Measurements from ENCODE around the gene CCDC141.

Gene CCDC141

GRCh38 chr2:178870703-178871102 is 179.2 kb downstream of the CCDC141 start:
- DNase-seq (ENCODE audit: low read depth): no peak

GRCh38 chr2:178865999-178866398 is 183.9 kb downstream of the CCDC141 start:
- no peak for DNase-seq (ENCODE audit: low read depth)

- DNase-seq (ENCODE audit: low read depth): no peak
Measured at GRCh38 chr2:178865146-178865936, 184.6 kb downstream of the CCDC141 start.

GRCh38 chr2:178863856-178864620 is 185.9 kb downstream of the CCDC141 start:
- no peak for DNase-seq (ENCODE audit: low read depth)

- no peak for DNase-seq (ENCODE audit: low read depth)
Measured at GRCh38 chr2:178863130-178863855, 186.6 kb downstream of the CCDC141 start.

GRCh38 chr2:178860551-178860950 is 189.4 kb downstream of the CCDC141 start:
- DNase-seq (ENCODE audit: low read depth): no peak

- DNase-seq (ENCODE audit: low read depth): no peak
Measured at GRCh38 chr2:178859730-178860129, 190.2 kb downstream of the CCDC141 start.

GRCh38 chr2:178858896-178859625 is 190.9 kb downstream of the CCDC141 start:
- no peak for DNase-seq (ENCODE audit: low read depth)

GRCh38 chr2:178855151-178855550 is 194.8 kb downstream of the CCDC141 start:
- no peak for DNase-seq (ENCODE audit: low read depth)

- no peak for DNase-seq (ENCODE audit: low read depth)
Measured at GRCh38 chr2:178848335-178848734, 201.6 kb downstream of the CCDC141 start.

GRCh38 chr2:178846458-178846802 is 203.5 kb downstream of the CCDC141 start:
- no peak for DNase-seq (ENCODE audit: low read depth)

- DNase-seq (ENCODE audit: low read depth): no peak
Measured at GRCh38 chr2:178845566-178846457, 204.1 kb downstream of the CCDC141 start.

GRCh38 chr2:178844701-178845100 is 205.2 kb downstream of the CCDC141 start:
- no peak for DNase-seq (ENCODE audit: low read depth)

GRCh38 chr2:178844269-178844668 is 205.7 kb downstream of the CCDC141 start:
- DNase-seq (ENCODE audit: low read depth): no peak

GRCh38 chr2:178843697-178844096 is 206.2 kb downstream of the CCDC141 start:
- no peak for DNase-seq (ENCODE audit: low read depth)

- DNase-seq (ENCODE audit: low read depth): no peak
Measured at GRCh38 chr2:178836807-178837206, 213.1 kb downstream of the CCDC141 start.

GRCh38 chr2:178834086-178834485 is 215.9 kb downstream of the CCDC141 start:
- no peak for DNase-seq (ENCODE audit: low read depth)

GRCh38 chr2:178833382-178833781 is 216.6 kb downstream of the CCDC141 start:
- DNase-seq (ENCODE audit: low read depth): no peak

GRCh38 chr2:178830451-178830850 is 219.5 kb downstream of the CCDC141 start:
- DNase-seq (ENCODE audit: low read depth): no peak

GRCh38 chr2:178829981-178830380 is 220.0 kb downstream of the CCDC141 start:
- DNase-seq (ENCODE audit: low read depth): no peak
